Measurements from ENCODE around the gene THSD4. TPM values are rescaled to one million over a fixed set of nuclear protein-coding genes. Genes with fewer than 3 reads are reported as not detected.
A peak's percentile ranks its signal among the peaks of the same experiment; 100 is the strongest.

THSD4 gene
- total and polyA plus RNA-seq, 9 of the 15 experiments (the other 6 are each of a cell fraction or from before 2014, with no cell fraction given) = 0.04 TPM; not detected in 5

DNA sequence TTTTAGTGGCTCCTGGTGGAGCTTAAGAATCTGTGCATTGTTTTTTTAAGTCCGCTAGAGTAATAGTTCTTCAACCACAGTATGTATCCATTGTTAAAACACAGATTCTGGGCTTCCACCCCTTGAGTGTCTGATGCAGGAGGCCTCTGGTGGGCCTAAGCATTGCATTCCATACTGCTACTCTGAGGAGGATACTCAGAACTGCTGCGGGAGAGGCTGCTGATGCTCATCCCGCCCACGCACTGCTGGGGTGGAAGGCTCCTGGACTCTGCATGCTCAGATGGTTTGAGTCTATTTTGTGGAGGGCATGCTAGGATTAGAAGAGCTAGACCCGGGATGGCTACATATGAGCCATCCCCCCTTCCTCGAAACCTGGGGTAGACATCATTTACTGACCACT, 74.4 kb downstream of the THSD4 start:
- ATAC-seq = no peak
- no peak for FAIRE-seq
- Histone ChIP-seq H3K9ac (ENCODE audit: insufficient read depth in 1 of 2, low read depth in 2 of 2, low read length in 2 of 2) (no peak overlapping the region), H4K20me1 (replicated peaks; ENCODE audit: control insufficient read depth, insufficient read depth, low read length) (no peaks in the 10 kb centered on the region; the same call in 1 of the 2 replicates), H3K79me2 (ENCODE audit: control insufficient read depth, insufficient read depth, low read length) (no peaks in the 10 kb centered on the region), H3K9me3 (replicated peaks; ENCODE audit: control insufficient read depth, insufficient read depth, low read depth, low read length) (no peaks in the 10 kb centered on the region), H3K4me3 (no peak overlapping the region), H3K4me1 (replicated peaks in 1 of 2; ENCODE audit: control insufficient read depth in 2 of 2, insufficient read depth in 2 of 2, low read length in 2 of 2) (no peaks in the 10 kb centered on the region), H3K36me3 (ENCODE audit: control insufficient read depth, insufficient read depth, low read length) (no peaks in the 10 kb centered on the region), H3K27me3 (ENCODE audit: control insufficient read depth in 2 of 2, insufficient read depth in 2 of 2, low read length in 2 of 2) (peaks cover 0 to 4% of the 10 kb centered on the region in 2 experiments; a peak in 1 of 5 replicates), H3K9me1 (ENCODE audit: control insufficient read depth, insufficient read depth, low read length) (no peaks in the 10 kb centered on the region), H3K4me2 (ENCODE audit: insufficient read depth, low read length) (no peak overlapping the region), H2AFZ (ENCODE audit: low read depth, low read length) (no peak overlapping the region), H3K27ac (ENCODE audit: extremely low read depth, low read depth, low read length) (no peak overlapping the region)
- CTCF ChIA-PET (ENCODE audit: low intra/inter-chr PET ratio) = no interaction called here
- TF ChIP-seq DDX20 (tag; IDR thresholded peaks at IDR 0.05; ENCODE audit: low read depth) (no peak), EGR1 (conservative IDR thresholded peaks at IDR 0.05) (peak; percentile 67)
- in situ Hi-C loops (cut with MboI) (no loop called here), intact Hi-C loops (cut with micrococcal nuclease) (no loop called here)
- DNase-seq (ENCODE audit: extremely low read depth in 1 of 4, low spot score in 3 of 4) = peak in 1 of 4 experiments; percentile 6
- 0% methylated on average over 6 of the region's 6 CpGs for WGBS (ENCODE audit: insufficient coverage, low coverage, missing lambda C conversion rate)
- BruUV-seq (replicated peaks) = no TSS peak
- POLR2A ChIA-PET = no interaction called here

DNA sequence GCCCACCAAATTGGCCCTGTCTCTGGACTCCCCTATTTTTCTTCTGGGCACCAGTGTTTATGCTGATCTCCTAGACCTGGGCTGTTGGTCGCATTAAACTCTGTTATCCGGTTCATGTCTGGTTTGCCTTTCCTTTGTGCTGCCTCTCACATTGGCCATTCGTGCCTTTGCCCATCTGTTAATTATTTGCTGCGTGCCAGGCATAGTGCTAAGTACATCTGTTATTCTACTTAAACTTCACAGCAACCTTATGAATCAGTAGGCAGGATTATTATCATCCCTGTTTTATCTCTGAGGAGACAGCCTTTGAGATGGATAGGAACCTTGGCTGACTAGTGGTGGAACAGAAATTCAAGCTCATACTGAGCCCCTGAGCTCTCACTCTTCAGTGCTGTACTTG, 76.0 kb downstream of the THSD4 start:
- ATAC-seq (no peak), FAIRE-seq (no peak)
- TF ChIP-seq ZNF143 (CRISPR knock-in tag; IDR thresholded peaks at IDR 0.05) (no peak), PTRF (tag; IDR thresholded peaks at IDR 0.05) (no peak), PRMT5 (CRISPR knock-in tag; IDR thresholded peaks at IDR 0.05) (no peak), PPARD (CRISPR knock-in tag; IDR thresholded peaks at IDR 0.05) (no peak), LCOR (CRISPR knock-in tag; IDR thresholded peaks at IDR 0.05) (no peak), ZBED1 (IDR thresholded peaks at IDR 0.05) (no peak), ETV6 (IDR thresholded peaks at IDR 0.05; ENCODE audit: borderline replicate concordance in 1 of 2, low read depth in 2 of 2, low read length in 1 of 2) (no peak), ETV6 (CRISPR knock-in tag; IDR thresholded peaks at IDR 0.05; ENCODE audit: borderline replicate concordance) (no peak), SPI1 (IDR thresholded peaks at IDR 0.05; ENCODE audit: borderline replicate concordance, low read depth, low read length) (no peak)
- TF ChIP-seq, protein P1, sequence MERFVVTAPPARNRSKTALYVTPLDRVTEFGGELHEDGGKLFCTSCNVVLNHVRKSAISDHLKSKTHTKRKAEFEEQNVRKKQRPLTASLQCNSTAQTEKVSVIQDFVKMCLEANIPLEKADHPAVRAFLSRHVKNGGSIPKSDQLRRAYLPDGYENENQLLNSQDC (CRISPR knock-in tag; IDR thresholded peaks at IDR 0.05) = no peak
- TF ChIP-seq, protein P2, sequence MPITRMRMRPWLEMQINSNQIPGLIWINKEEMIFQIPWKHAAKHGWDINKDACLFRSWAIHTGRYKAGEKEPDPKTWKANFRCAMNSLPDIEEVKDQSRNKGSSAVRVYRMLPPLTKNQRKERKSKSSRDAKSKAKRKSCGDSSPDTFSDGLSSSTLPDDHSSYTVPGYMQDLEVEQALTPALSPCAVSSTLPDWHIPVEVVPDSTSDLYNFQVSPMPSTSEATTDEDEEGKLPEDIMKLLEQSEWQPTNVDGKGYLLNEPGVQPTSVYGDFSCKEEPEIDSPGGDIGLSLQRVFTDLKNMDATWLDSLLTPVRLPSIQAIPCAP (CRISPR knock-in tag; IDR thresholded peaks at IDR 0.05; ENCODE audit: borderline replicate concordance) = no peak
- TF ChIP-seq, protein P3, sequence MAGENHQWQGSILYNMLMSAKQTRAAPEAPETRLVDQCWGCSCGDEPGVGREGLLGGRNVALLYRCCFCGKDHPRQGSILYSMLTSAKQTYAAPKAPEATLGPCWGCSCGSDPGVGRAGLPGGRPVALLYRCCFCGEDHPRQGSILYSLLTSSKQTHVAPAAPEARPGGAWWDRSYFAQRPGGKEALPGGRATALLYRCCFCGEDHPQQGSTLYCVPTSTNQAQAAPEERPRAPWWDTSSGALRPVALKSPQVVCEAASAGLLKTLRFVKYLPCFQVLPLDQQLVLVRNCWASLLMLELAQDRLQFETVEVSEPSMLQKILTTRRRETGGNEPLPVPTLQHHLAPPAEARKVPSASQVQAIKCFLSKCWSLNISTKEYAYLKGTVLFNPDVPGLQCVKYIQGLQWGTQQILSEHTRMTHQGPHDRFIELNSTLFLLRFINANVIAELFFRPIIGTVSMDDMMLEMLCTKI (IDR thresholded peaks at IDR 0.05; ENCODE audit: partially characterized antibody) = no peak

More for the DNA sequence above, 76.0 kb downstream of the THSD4 start:
- Histone ChIP-seq H4K20me1 (replicated peaks; ENCODE audit: control insufficient read depth, insufficient read depth, low read length) (no peaks in the 10 kb centered on the region; the same call in 1 of the 2 replicates), H3K36me3 (ENCODE audit: control insufficient read depth, insufficient read depth, low read length) (no peaks in the 10 kb centered on the region), H3K27ac (ENCODE audit: extremely low read depth, low read depth, low read length) (no peak overlapping the region), H3K27me3 (ENCODE audit: control insufficient read depth in 2 of 2, insufficient read depth in 2 of 2, low read length in 2 of 2) (peaks cover 0 to 4% of the 10 kb centered on the region in 2 experiments; a peak in 1 of 5 replicates), H3K4me3 (no peak overlapping the region), H3K9ac (ENCODE audit: insufficient read depth in 1 of 2, low read depth in 2 of 2, low read length in 2 of 2) (no peak overlapping the region), H3K9me1 (ENCODE audit: control insufficient read depth, insufficient read depth, low read length) (no peaks in the 10 kb centered on the region), H3K79me2 (ENCODE audit: control insufficient read depth, insufficient read depth, low read length) (no peaks in the 10 kb centered on the region), H3K9me3 (replicated peaks; ENCODE audit: control insufficient read depth, insufficient read depth, low read depth, low read length) (no peaks in the 10 kb centered on the region), H3K4me2 (ENCODE audit: insufficient read depth, low read length) (no peak overlapping the region), H3K4me1 (replicated peaks in 1 of 2; ENCODE audit: control insufficient read depth in 2 of 2, insufficient read depth in 2 of 2, low read length in 2 of 2) (no peaks in the 10 kb centered on the region), H2AFZ (ENCODE audit: low read depth, low read length) (no peak overlapping the region)
- no TSS peak for BruUV-seq (replicated peaks)
- ChIA-PET CTCF (ENCODE audit: low intra/inter-chr PET ratio) (no interaction called here), POLR2A (no interaction called here)
- in situ Hi-C loops (cut with MboI) (no loop called here), intact Hi-C loops (cut with micrococcal nuclease) (no loop called here)
- WGBS (ENCODE audit: insufficient coverage, low coverage, missing lambda C conversion rate) = 0% methylated on average over 4 of the region's 4 CpGs
- no peak for DNase-seq (ENCODE audit: extremely low read depth in 1 of 4, low spot score in 3 of 4)
